Neural progenitor cell (in vitro differentiated cells): ENCODE data around the gene ZC3H12C. TPM values are rescaled to one million over a fixed set of nuclear protein-coding genes. Genes with fewer than 3 reads are reported as not detected.
"Not testable (repeated sequence)": the region's sequence is repeated elsewhere in the genome, so short reads cannot be mapped to it uniquely, and the experiment has no call there.

Experiments used
- DNase-seq: peaks from one replicate; pipeline ENCODE4 v3.0.0-alpha.2; 2016; ENCODE audit warnings: low spot score
- H2AFZ ChIP-seq: fragments of 200-600 bp; sonication (generic); replicated peaks from 2 replicates; pipeline ENCODE4 v1.6.1; 2016; ENCODE audit warnings: antibody characterized with exemption
- H3F3A ChIP-seq: fragments of 200-600 bp; sonication (generic); 2 replicates; pipeline ENCODE4 v1.6.1; 2016; ENCODE audit warnings: antibody characterized with exemption, low read depth
- H3K27ac ChIP-seq: fragments of 200-600 bp; sonication (generic); 2 replicates; pipeline ENCODE4 v1.5.1; 2016; ENCODE audit warnings: mild to moderate bottlenecking
- H3K27me3 ChIP-seq: fragments of 200-600 bp; sonication (generic); 2 replicates; pipeline ENCODE4 v1.6.1; 2016; ENCODE audit warnings: mild to moderate bottlenecking, moderate library complexity
- H3K36me3 ChIP-seq: fragments of 200-600 bp; sonication (generic); 2 replicates; pipeline ENCODE4 v1.5.1; 2016
- H3K4me1 ChIP-seq: fragments of 200-600 bp; sonication (generic); 2 replicates; pipeline ENCODE4 v1.6.1; 2016; ENCODE audit warnings: mixed run types
- H3K4me2 ChIP-seq: fragments of 200-600 bp; sonication (generic); 2 replicates; pipeline ENCODE4 v1.6.1; 2016
- H3K4me3 ChIP-seq: fragments of 200-600 bp; sonication (generic); 2 replicates; pipeline ENCODE4 v1.5.1; 2016
- H3K79me2 ChIP-seq: fragments of 200-600 bp; sonication (generic); 2 replicates; pipeline ENCODE4 v1.6.1; 2016; ENCODE audit warnings: low read depth
- H3K9ac ChIP-seq: fragments of 200-600 bp; sonication (generic); 2 replicates; pipeline ENCODE4 v1.6.1; 2016
- H3K9me3 ChIP-seq: fragments of 200-600 bp; sonication (generic); 2 replicates; pipeline ENCODE4 v1.5.1; 2016; ENCODE audit warnings: low read depth
- H4K20me1 ChIP-seq: fragments of 200-600 bp; sonication (generic); 2 replicates; pipeline ENCODE4 v1.6.1; 2016; ENCODE audit warnings: low read depth
- H3K27ac Mint-ChIP-seq: 3 replicates; pipeline ENCODE4 v1.8.0; 2021; ENCODE audit warnings: mixed read lengths
- H3K27me3 Mint-ChIP-seq: 2 replicates; pipeline ENCODE4 v1.8.0; 2022; ENCODE audit warnings: low read depth, mild to moderate bottlenecking, inconsistent platforms, moderate library complexity, mixed read lengths; ENCODE audit not compliant: insufficient read depth
- H3K36me3 Mint-ChIP-seq: 3 replicates; pipeline ENCODE4 v1.8.0; 2021; ENCODE audit warnings: mixed read lengths
- H3K4me1 Mint-ChIP-seq: 3 replicates; pipeline ENCODE4 v1.8.0; 2021; ENCODE audit warnings: mixed read lengths
- H3K4me3 Mint-ChIP-seq: 3 replicates; pipeline ENCODE4 v1.8.0; 2021; ENCODE audit warnings: mild to moderate bottlenecking, moderate library complexity, mixed read lengths
- H3K9me3 Mint-ChIP-seq: 3 replicates; pipeline ENCODE4 v1.8.0; 2020; ENCODE audit warnings: mixed read lengths
- CTCF ChIP-seq: fragments of 200-600 bp; sonication (generic); IDR thresholded peaks from 2 replicates; pipeline ENCODE4 v1.5.1; 2017; ENCODE audit warnings: antibody characterized with exemption, mild to moderate bottlenecking
- EZH2 ChIP-seq: fragments of 200-600 bp; sonication (generic); IDR thresholded peaks from 2 replicates; pipeline ENCODE4 v1.6.1; 2017; ENCODE audit warnings: antibody characterized with exemption, mild to moderate bottlenecking, moderate library complexity
- EZH2phosphoT487 ChIP-seq: fragments of 200-600 bp; sonication (generic); IDR thresholded peaks from 2 replicates; pipeline ENCODE4 v1.6.1; 2017; ENCODE audit warnings: antibody characterized with exemption
- total RNA-seq: library from RNA; depleted of rRNA; stranded (reverse); fragments of >200 nt; gene quantifications from 2 replicates; pipeline ENCODE4 v1.2.3, GENCODE V29; 2015; ENCODE audit warnings: low replicate concordance

ZC3H12C gene
- total RNA-seq, 1 donor from 2014 or later: 31.8 TPM

- no peaks in the 10 kb centered on the region for H3K79me2 ChIP-seq
- Mint-ChIP-seq H3K36me3 (no peaks in the 10 kb centered on the region), H3K27me3 (peaks cover 2% of the 10 kb centered on the region), H3K4me1 (peaks cover 23% of the 10 kb centered on the region), H3K4me3 (no peak overlapping the region), H3K27ac (no peak overlapping the region), H3K9me3 (peaks cover 4% of the 10 kb centered on the region)
- H2AFZ ChIP-seq: no peak overlapping the region
- no peak overlapping the region for H3K9ac ChIP-seq
- H3K27ac ChIP-seq: no peak overlapping the region
- H3K4me3 ChIP-seq: no peak overlapping the region
- no peaks in the 10 kb centered on the region for H3F3A ChIP-seq
- H3K4me1 ChIP-seq: peaks cover 4% of the 10 kb centered on the region
- H3K9me3 ChIP-seq: no peaks in the 10 kb centered on the region
- no peaks in the 10 kb centered on the region for H4K20me1 ChIP-seq
- DNase-seq: no peak
- no peaks in the 10 kb centered on the region for H3K36me3 ChIP-seq
- H3K4me2 ChIP-seq: no peak overlapping the region
- TF ChIP-seq CTCF: no peak
- no peak for TF ChIP-seq EZH2
- TF ChIP-seq EZH2phosphoT487: no peak
- no peaks in the 10 kb centered on the region for H3K27me3 ChIP-seq
Measured at GRCh38 chr11:110186867-110187266, 93.7 kb downstream of the ZC3H12C start.

- H3K36me3 ChIP-seq: no peaks in the 10 kb centered on the region
- H3K4me1 ChIP-seq: peaks cover 4% of the 10 kb centered on the region
- H3K9me3 ChIP-seq: no peaks in the 10 kb centered on the region
- Mint-ChIP-seq H3K4me1 (peaks cover 23% of the 10 kb centered on the region), H3K27ac (no peak overlapping the region), H3K36me3 (no peaks in the 10 kb centered on the region), H3K4me3 (no peak overlapping the region), H3K9me3 (peaks cover 4% of the 10 kb centered on the region), H3K27me3 (peaks cover 2% of the 10 kb centered on the region)
- H3K4me3 ChIP-seq: no peak overlapping the region
- H3K9ac ChIP-seq: no peak overlapping the region
- no peak overlapping the region for H3K4me2 ChIP-seq
- H4K20me1 ChIP-seq: no peaks in the 10 kb centered on the region
- DNase-seq: no peak
- H3K79me2 ChIP-seq: no peaks in the 10 kb centered on the region
- H3K27me3 ChIP-seq: no peaks in the 10 kb centered on the region
- no peaks in the 10 kb centered on the region for H3F3A ChIP-seq
- no peak overlapping the region for H2AFZ ChIP-seq
- TF ChIP-seq EZH2phosphoT487 (no peak), CTCF (no peak), EZH2 (no peak)
- H3K27ac ChIP-seq: no peak overlapping the region
Measured at GRCh38 chr11:110187731-110188130, 94.5 kb downstream of the ZC3H12C start.

- Mint-ChIP-seq H3K9me3 (peaks cover 4% of the 10 kb centered on the region), H3K27me3 (no peaks in the 10 kb centered on the region), H3K36me3 (no peaks in the 10 kb centered on the region), H3K27ac (no peak overlapping the region), H3K4me3 (no peak overlapping the region), H3K4me1 (peaks cover 9% of the 10 kb centered on the region)
- Histone ChIP-seq H3F3A (no peaks in the 10 kb centered on the region), H2AFZ (no peak overlapping the region), H3K9ac (no peak overlapping the region), H3K36me3 (no peaks in the 10 kb centered on the region), H4K20me1 (no peaks in the 10 kb centered on the region), H3K4me1 (no peaks in the 10 kb centered on the region), H3K27me3 (no peaks in the 10 kb centered on the region), H3K79me2 (no peaks in the 10 kb centered on the region), H3K4me3 (no peak overlapping the region), H3K27ac (no peak overlapping the region), H3K4me2 (no peak overlapping the region), H3K9me3 (no peaks in the 10 kb centered on the region)
- DNase-seq: no peak
- TF ChIP-seq EZH2phosphoT487 (no peak), EZH2 (no peak), CTCF (no peak)
Measured at GRCh38 chr11:110190885-110191284, 97.7 kb downstream of the ZC3H12C start.

DNA sequence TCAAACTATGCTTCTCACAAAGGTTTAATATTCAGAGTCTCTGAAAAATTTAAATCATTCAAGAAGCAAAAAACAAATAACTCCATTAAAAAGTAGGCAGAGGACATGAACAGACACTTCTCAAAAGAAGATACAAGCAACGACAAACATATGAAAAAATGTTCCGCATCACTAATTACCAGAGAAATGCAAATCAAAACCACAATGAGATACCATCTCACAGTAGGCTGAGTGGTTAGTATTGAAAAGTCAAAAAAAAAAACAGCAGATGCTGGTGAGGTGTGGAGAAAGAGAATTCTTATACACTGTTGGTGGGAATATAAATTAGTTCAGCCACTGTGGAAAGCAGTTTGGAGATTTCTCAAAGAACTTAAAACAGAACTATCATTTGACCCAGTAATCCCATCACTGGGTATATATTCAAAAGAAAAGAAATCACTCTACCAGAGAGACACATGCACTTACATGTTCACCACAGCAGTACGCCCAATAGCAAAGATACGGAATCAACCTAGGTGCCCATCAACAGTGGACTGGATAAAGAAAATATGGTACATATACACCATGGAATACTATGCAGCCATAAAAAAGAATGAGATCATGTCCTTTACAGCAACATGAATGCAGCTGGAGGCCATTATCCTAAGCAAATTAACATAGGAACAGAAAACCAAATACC is 99.6 kb downstream of the ZC3H12C start:
- DNase-seq, H3K4me3 Mint-ChIP-seq, H3K27ac Mint-ChIP-seq, H3K9me3 Mint-ChIP-seq, H4K20me1 ChIP-seq, H3K79me2 ChIP-seq, H3K27me3 Mint-ChIP-seq, H2AFZ ChIP-seq, H3K36me3 Mint-ChIP-seq, H3K4me1 Mint-ChIP-seq, H3K4me3 ChIP-seq, H3K36me3 ChIP-seq, H3K9ac ChIP-seq, H3F3A ChIP-seq, H3K27me3 ChIP-seq, H3K4me1 ChIP-seq, H3K4me2 ChIP-seq, H3K27ac ChIP-seq, H3K9me3 ChIP-seq: not testable (repeated sequence)

- not testable (repeated sequence) for H3K27ac ChIP-seq, H3K9me3 Mint-ChIP-seq, H3K4me3 ChIP-seq, H3K36me3 ChIP-seq, H3K9me3 ChIP-seq, H3K27me3 Mint-ChIP-seq, H2AFZ ChIP-seq, H3K4me3 Mint-ChIP-seq, H3K36me3 Mint-ChIP-seq, H3K27me3 ChIP-seq, H3K27ac Mint-ChIP-seq, H3F3A ChIP-seq, H3K4me1 ChIP-seq, H3K9ac ChIP-seq, H3K79me2 ChIP-seq, H4K20me1 ChIP-seq, DNase-seq, H3K4me2 ChIP-seq
- peaks cover 10% of the 10 kb centered on the region for H3K4me1 Mint-ChIP-seq
Measured at GRCh38 chr11:110194211-110194766, 101.1 kb downstream of the ZC3H12C start.
